Measurements from ENCODE around the gene LBP.

GRCh38 chr20:38300438-38300837 is 45.8 kb upstream of the LBP start:
- TF ChIP-seq CTCF (IDR thresholded peaks at IDR 0.05; ENCODE audit: low read length): no peak
- no peak for TF ChIP-seq EZH2 (optimal IDR thresholded peaks at IDR 0.05; ENCODE audit: low read depth, low read length)

Data from MM.1S (cell line).